ENCODE results near the gene CHCHD3. TPM values are rescaled to one million over a fixed set of nuclear protein-coding genes. Genes with fewer than 3 reads are reported as not detected.
A peak's percentile ranks its signal among the peaks of the same experiment; 100 is the strongest.

Gene CHCHD3
- total RNA-seq, 1 donor from 2014 or later, result 62.1 TPM

DNA sequence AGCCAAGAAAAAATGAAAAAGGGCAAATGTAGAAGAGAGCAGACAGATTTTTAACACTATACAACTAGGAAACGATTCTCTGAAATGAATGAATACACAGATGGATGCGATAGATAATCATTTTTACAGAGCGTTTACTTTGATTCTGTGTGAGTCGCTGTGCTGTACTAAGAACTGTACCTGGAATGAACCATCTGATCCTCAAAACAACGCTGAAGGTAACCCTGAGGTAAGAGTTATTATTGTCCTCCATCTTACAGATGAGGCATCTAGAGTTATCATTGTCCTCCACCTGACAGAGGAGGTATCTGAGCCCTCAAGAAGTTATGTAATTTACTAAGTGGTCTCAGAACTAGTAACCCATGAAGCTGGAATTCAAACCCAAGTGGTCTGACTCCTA lies 80.2 kb downstream of the CHCHD3 start:
- FAIRE-seq, result no peak
- Histone ChIP-seq H3K4me3 (ENCODE audit: low read depth, low read length) (no peak overlapping the region), H3K27me3 (ENCODE audit: control insufficient read depth, insufficient read depth, low read length) (no peaks in the 10 kb centered on the region), H3K36me3 (ENCODE audit: control insufficient read depth, insufficient read depth, low read length) (no peaks in the 10 kb centered on the region)
- DNase-seq (ENCODE audit: low read depth), result no peak
- TF ChIP-seq, protein P1, sequence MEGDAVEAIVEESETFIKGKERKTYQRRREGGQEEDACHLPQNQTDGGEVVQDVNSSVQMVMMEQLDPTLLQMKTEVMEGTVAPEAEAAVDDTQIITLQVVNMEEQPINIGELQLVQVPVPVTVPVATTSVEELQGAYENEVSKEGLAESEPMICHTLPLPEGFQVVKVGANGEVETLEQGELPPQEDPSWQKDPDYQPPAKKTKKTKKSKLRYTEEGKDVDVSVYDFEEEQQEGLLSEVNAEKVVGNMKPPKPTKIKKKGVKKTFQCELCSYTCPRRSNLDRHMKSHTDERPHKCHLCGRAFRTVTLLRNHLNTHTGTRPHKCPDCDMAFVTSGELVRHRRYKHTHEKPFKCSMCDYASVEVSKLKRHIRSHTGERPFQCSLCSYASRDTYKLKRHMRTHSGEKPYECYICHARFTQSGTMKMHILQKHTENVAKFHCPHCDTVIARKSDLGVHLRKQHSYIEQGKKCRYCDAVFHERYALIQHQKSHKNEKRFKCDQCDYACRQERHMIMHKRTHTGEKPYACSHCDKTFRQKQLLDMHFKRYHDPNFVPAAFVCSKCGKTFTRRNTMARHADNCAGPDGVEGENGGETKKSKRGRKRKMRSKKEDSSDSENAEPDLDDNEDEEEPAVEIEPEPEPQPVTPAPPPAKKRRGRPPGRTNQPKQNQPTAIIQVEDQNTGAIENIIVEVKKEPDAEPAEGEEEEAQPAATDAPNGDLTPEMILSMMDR (IDR thresholded peaks at IDR 0.05; ENCODE audit: insufficient read depth, low read length, severe bottlenecking), result no peak

DNA sequence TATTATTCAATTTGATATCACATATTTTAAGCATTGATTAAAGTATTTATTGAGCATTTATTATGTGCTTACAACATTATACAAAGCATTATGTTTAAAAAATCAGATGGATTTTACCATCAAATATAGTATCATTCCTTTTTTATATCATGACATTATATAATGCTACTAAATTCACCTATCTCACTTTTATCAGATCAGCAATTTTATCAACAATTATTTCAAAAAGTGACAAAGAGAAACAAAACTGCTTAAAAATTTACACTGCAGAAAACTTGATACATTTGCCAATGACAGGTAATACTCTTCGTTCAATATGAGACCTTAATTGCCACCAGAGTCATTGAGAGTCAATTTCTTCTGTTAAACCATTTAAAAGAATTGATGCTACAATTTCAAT lies 82.0 kb downstream of the CHCHD3 start:
- FAIRE-seq, result no peak
- TF ChIP-seq, protein P1 (IDR thresholded peaks at IDR 0.05; ENCODE audit: insufficient read depth, low read length, severe bottlenecking), result no peak

DNA sequence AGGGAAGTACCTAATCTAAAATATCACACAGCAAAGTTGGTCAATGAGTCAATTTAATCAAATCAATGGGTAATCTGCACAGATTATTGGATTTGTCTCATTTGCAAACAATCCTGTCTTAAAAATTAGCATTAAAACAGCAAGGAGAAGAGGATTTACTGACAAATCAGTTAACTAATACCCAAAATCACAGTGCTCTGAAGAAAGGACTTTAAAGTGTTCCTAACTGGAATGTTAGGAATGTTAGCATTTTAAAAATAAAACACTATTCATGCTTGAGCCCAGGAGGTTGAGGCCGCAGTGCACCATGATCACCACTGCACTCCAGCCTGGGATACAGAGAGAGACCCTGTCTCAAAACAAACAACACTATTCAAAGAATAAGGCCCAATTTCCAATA lies 83.1 kb downstream of the CHCHD3 start:
- FAIRE-seq (no peak), DNase-seq (ENCODE audit: low read depth) (no peak)
- no peaks in the 10 kb centered on the region for H3K27me3 ChIP-seq (ENCODE audit: control insufficient read depth, insufficient read depth, low read length)
- H3K4me3 ChIP-seq (ENCODE audit: low read depth, low read length), result no peak overlapping the region
- no peaks in the 10 kb centered on the region for H3K36me3 ChIP-seq (ENCODE audit: control insufficient read depth, insufficient read depth, low read length)
- TF ChIP-seq, protein P1 (IDR thresholded peaks at IDR 0.05; ENCODE audit: insufficient read depth, low read length, severe bottlenecking), result no peak

More for the DNA sequence above, 82.0 kb downstream of the CHCHD3 start:
- Histone ChIP-seq H3K4me3 (ENCODE audit: low read depth, low read length) (no peak overlapping the region), H3K27me3 (ENCODE audit: control insufficient read depth, insufficient read depth, low read length) (no peaks in the 10 kb centered on the region), H3K36me3 (ENCODE audit: control insufficient read depth, insufficient read depth, low read length) (no peaks in the 10 kb centered on the region)
- no peak for DNase-seq (ENCODE audit: low read depth)

DNA sequence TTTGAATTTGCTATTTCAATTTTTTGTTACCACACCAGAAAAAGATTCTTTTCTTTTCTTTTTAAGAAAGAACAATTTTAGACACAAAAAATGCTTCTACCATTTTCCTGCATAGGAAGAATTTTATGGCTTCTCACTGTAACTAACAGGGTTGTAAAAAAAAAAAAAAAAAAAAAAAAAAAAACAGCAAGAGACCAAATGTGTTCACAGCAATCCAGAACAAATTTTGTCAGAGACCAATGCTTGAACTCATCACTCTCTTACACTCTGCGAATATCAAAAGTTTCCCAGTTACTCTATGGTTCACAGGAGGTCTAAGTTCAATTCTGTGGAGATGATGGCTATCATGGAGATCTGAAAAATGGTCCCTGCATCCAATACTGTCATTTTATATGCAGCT lies 84.4 kb downstream of the CHCHD3 start:
- H3K27me3 ChIP-seq (ENCODE audit: control insufficient read depth, insufficient read depth, low read length), result no peaks in the 10 kb centered on the region
- FAIRE-seq (no peak), DNase-seq (ENCODE audit: low read depth) (no peak)
- H3K36me3 ChIP-seq (ENCODE audit: control insufficient read depth, insufficient read depth, low read length), result no peaks in the 10 kb centered on the region
- no peak overlapping the region for H3K4me3 ChIP-seq (ENCODE audit: low read depth, low read length)
- TF ChIP-seq, protein P1 (IDR thresholded peaks at IDR 0.05; ENCODE audit: insufficient read depth, low read length, severe bottlenecking), result no peak

DNA sequence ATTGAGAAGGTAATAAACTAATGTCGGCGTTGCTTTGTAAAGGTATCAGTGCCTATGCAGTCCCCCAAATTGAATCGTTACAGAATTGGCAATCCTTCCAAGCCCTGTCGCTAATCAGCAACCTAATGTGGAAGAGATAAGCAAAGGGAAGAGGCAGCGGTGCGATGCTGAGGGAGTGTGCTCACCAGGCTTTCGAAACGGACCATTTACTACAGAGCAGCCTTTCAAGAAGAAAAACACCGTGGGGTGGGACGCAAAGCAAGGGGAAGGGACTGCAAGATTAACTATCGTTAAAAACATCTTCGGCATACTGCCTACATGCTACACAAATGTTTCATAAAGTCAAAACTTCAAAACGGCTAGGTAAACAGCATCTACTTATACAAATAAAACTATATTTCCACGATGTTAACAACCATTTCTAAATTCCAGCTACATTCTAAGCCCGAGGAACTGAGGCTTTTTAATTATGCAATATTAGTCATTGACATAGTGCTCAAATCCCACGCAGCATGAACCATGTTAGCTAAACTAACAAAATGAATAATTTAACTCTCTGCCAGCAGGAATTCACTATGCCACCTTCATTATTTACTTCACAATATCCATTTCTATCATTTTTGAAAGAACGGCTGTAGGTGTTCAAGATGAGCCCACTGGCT lies 85.2 kb downstream of the CHCHD3 start:
- FAIRE-seq, result no peak

More for the DNA sequence above, 85.2 kb downstream of the CHCHD3 start:
- DNase-seq (ENCODE audit: low read depth), result peak; percentile 4
- H3K36me3 ChIP-seq (ENCODE audit: control insufficient read depth, insufficient read depth, low read length), result no peaks in the 10 kb centered on the region
- H3K4me3 ChIP-seq (ENCODE audit: low read depth, low read length), result no peak overlapping the region
- TF ChIP-seq, protein P1 (IDR thresholded peaks at IDR 0.05; ENCODE audit: insufficient read depth, low read length, severe bottlenecking), result no peak
- H3K27me3 ChIP-seq (ENCODE audit: control insufficient read depth, insufficient read depth, low read length), result no peaks in the 10 kb centered on the region

Measured in bronchial epithelial cell (primary cell).